KMS-11 (cell line): Measurements from ENCODE around the gene CASP6.

ENCODE experiments used
- H2AFZ ChIP-seq: fragments of 200-600 bp; sonication (generic); 2 replicates; pipeline ENCODE4 v1.6.1; 2016; ENCODE audit warnings: antibody characterized with exemption, mixed run types, low read depth
- H3K27ac ChIP-seq: fragments of 200-600 bp; sonication (generic); 2 replicates; pipeline ENCODE4 v1.6.1; 2016; ENCODE audit warnings: mild to moderate bottlenecking, mixed run types
- H3K27me3 ChIP-seq: fragments of 200-600 bp; sonication (generic); 2 replicates; pipeline ENCODE4 v1.6.1; 2017; ENCODE audit warnings: mild to moderate bottlenecking, low read depth, mixed run types, moderate library complexity; ENCODE audit not compliant: insufficient read depth
- H3K36me3 ChIP-seq: fragments of 200-600 bp; sonication (generic); 2 replicates; pipeline ENCODE4 v1.6.1; 2017; ENCODE audit warnings: mild to moderate bottlenecking, mixed run types; ENCODE audit not compliant: insufficient read depth
- H3K4me1 ChIP-seq: fragments of 200-600 bp; sonication (generic); 2 replicates; pipeline ENCODE4 v1.6.1; 2016; ENCODE audit warnings: mild to moderate bottlenecking, low read depth, mixed run types; ENCODE audit not compliant: poor library complexity, severe bottlenecking
- H3K4me2 ChIP-seq: fragments of 200-600 bp; sonication (generic); 2 replicates; pipeline ENCODE4 v1.7.0; 2016; ENCODE audit warnings: mild to moderate bottlenecking, mixed run types
- H3K4me3 ChIP-seq: fragments of 200-600 bp; sonication (generic); IDR thresholded peaks from 2 replicates; pipeline ENCODE4 v1.6.1; 2017; ENCODE audit warnings: low read depth, low read length, mixed read lengths; ENCODE audit not compliant: insufficient read depth
- H3K79me2 ChIP-seq: fragments of 200-600 bp; sonication (generic); 2 replicates; pipeline ENCODE4 v1.6.1; 2016; ENCODE audit warnings: low read depth, mixed run types; ENCODE audit not compliant: insufficient read depth
- H3K9ac ChIP-seq: fragments of 200-600 bp; sonication (generic); 2 replicates; pipeline ENCODE4 v1.6.1; 2016; ENCODE audit warnings: mild to moderate bottlenecking, mixed run types
- H4K20me1 ChIP-seq: fragments of 200-600 bp; sonication (generic); 2 replicates; pipeline ENCODE4 v1.6.1; 2016; ENCODE audit warnings: mild to moderate bottlenecking, mixed run types; ENCODE audit not compliant: insufficient read depth
- TF ChIP-seq, protein P1 (sequence below): fragments of 200-600 bp; sonication (generic); conservative IDR thresholded peaks from 2 replicates; pipeline ENCODE4 v1.6.1; 2017; ENCODE audit warnings: low read depth, mild to moderate bottlenecking, antibody characterized with exemption, low read length, moderate library complexity, mixed read lengths

The CASP6 gene

DNA sequence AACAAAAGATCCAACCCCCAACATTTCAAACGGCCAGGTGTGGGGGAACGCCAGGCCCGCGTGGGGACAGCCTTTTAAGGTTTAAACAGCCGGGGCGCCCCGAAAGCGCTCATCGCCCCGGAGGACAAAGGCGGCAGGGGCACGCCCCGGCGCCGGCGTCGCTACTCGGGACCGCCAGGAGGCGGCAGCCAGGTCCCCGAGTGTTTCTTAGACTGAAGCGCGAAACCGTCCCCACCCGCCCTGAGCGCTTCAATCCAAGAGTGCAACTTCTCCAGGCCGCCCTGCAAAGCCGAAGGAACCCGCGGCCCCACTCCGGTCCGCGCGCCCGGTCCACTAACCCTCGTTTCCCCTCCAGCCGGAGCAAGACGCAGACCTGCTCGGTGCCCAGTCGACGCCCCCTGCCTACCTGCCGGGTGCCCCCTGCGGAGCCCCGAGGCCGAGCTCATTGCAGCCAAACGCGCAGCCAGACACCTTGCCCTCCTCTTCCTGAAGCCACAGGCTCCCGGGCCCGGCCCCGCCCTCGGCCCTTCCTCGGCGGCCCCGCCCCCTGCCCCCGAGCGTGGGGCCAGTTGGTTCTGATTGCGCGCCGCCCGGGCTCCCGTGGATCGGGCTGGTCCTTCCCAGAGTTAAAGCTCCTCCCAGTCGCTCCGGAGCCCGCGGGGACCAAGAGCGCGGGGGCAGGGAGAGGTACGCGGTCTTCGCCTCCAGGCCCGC lies at the start of gene CASP6:
Gene CASP6 (minus strand): TSS at position 496 of the 714 bp plus-strand sequence. CDS start 50 bp downstream, at position 446.
- Histone ChIP-seq H3K27ac (peak within 1 kb of the TSS; percentile 89), H4K20me1 (no peaks in the 10 kb centered on the region), H3K36me3 (peaks cover 3% of the 10 kb centered on the region; the same call in 1 of the 2 replicates), H3K27me3 (no peaks in the 10 kb centered on the region), H3K4me2 (peak within 1 kb of the TSS; percentile 99), H3K79me2 (peaks cover 34% of the 10 kb centered on the region), H2AFZ (peak within 1 kb of the TSS; percentile 75), H3K4me3 (peak within 1 kb of the TSS; percentile 51), H3K4me1 (peaks cover 79% of the 10 kb centered on the region), H3K9ac (peak within 1 kb of the TSS; percentile 68)
- TF ChIP-seq, protein P1, sequence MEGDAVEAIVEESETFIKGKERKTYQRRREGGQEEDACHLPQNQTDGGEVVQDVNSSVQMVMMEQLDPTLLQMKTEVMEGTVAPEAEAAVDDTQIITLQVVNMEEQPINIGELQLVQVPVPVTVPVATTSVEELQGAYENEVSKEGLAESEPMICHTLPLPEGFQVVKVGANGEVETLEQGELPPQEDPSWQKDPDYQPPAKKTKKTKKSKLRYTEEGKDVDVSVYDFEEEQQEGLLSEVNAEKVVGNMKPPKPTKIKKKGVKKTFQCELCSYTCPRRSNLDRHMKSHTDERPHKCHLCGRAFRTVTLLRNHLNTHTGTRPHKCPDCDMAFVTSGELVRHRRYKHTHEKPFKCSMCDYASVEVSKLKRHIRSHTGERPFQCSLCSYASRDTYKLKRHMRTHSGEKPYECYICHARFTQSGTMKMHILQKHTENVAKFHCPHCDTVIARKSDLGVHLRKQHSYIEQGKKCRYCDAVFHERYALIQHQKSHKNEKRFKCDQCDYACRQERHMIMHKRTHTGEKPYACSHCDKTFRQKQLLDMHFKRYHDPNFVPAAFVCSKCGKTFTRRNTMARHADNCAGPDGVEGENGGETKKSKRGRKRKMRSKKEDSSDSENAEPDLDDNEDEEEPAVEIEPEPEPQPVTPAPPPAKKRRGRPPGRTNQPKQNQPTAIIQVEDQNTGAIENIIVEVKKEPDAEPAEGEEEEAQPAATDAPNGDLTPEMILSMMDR = peak; percentile 57; the same call in 1 of the 2 replicates

DNA sequence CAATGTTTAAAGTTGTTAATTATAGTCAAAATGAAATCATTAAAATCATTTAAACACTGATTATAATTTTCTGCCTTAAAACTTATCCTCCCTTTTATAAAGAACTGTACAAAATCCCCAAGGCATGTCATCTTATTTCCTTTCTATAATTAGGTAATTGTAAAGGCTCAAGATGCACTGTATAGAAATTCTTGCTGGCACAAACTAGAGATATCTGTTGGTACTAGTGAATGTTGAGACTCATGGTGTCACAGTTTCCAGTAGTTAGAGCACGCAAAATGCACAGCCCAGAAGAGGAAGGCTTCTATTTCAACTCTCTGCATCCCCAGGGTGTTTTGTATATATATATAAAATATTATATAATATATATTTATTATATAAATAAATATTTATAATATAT lies 49.3 kb upstream of the CASP6 start:
- Histone ChIP-seq H3K36me3 (no peaks in the 10 kb centered on the region), H3K4me3 (no peak overlapping the region), H3K4me2 (no peak overlapping the region), H3K9ac (no peak overlapping the region), H3K27me3 (no peaks in the 10 kb centered on the region), H3K27ac (no peak overlapping the region), H2AFZ (no peak overlapping the region), H4K20me1 (no peaks in the 10 kb centered on the region), H3K79me2 (no peaks in the 10 kb centered on the region), H3K4me1 (no peaks in the 10 kb centered on the region)
- TF ChIP-seq, protein P1 = no peak

DNA sequence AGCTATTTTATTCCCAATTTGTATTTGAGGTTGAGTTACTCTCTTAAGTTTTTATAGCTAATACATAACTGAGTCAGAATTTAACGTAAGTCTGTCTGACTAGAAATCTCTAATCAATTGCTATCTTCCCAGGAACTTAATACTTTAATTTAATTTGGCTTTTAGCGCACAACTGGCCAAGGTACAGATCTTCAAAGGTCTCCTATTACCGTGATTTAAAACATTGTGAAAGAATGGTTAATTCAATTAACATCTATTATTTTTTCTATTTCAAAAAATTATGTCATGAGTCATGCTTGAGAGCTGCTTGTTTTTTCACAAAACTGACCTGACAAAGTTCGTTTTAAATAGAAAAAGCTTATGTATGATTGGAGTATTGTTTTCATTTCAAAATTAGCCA lies 48.6 kb upstream of the CASP6 start:
- no peak overlapping the region for H2AFZ ChIP-seq
- TF ChIP-seq, protein P1 = no peak

DNA sequence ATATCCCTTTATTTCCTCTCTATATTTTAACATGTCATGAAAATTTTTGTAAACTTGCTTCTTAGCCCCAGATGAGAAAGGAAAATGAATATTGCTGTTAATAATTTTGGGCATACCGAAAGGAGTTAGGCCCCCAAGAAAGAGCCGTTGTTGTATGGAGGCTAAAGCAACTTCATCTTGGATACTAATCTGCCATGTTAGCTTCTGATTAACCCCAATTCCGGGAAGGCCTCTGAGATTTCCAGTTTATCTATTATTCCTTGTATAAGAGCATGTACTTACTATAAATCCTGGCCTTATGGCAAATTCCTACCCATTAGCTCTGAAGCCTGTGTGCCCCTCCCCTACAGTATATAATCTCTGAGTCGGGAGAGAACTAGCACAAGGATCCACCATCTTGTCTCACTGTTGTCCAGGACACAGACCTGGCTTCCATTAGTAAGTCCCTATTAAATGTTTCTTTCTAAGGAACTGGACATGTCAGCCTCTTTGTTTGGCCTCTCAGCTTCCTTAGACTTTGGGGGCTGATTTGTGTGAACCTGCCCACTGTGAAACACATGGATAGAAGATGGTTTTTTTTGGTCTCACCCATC lies 47.5 kb upstream of the CASP6 start:
- Histone ChIP-seq H2AFZ (no peak overlapping the region), H3K4me2 (no peak overlapping the region), H3K4me1 (no peaks in the 10 kb centered on the region), H3K9ac (no peak overlapping the region), H3K36me3 (no peaks in the 10 kb centered on the region), H3K27ac (no peak overlapping the region), H3K4me3 (no peak overlapping the region), H4K20me1 (no peaks in the 10 kb centered on the region), H3K79me2 (no peaks in the 10 kb centered on the region), H3K27me3 (no peaks in the 10 kb centered on the region)
- TF ChIP-seq, protein P1 = no peak

More for the DNA sequence above, 48.6 kb upstream of the CASP6 start:
- Histone ChIP-seq H4K20me1 (no peaks in the 10 kb centered on the region), H3K9ac (no peak overlapping the region), H3K4me1 (no peaks in the 10 kb centered on the region), H3K27ac (no peak overlapping the region), H3K36me3 (no peaks in the 10 kb centered on the region), H3K4me2 (no peak overlapping the region), H3K27me3 (no peaks in the 10 kb centered on the region), H3K79me2 (no peaks in the 10 kb centered on the region), H3K4me3 (no peak overlapping the region)
